GM13976 (cell line): ENCODE data around the gene FARS2.

Experiments
- DNase-seq: peaks from one replicate; pipeline ENCODE4 v3.0.0; 2012; ENCODE audit warnings: low spot score
- CTCF ChIP-seq: IDR thresholded peaks from 2 replicates; pipeline ENCODE4 v1.5.1; 2012; ENCODE audit warnings: borderline replicate concordance, mild to moderate bottlenecking; ENCODE audit not compliant: insufficient read depth; ENCODE audit errors: extremely low read depth, missing control alignments, control extremely low read depth
- in situ Hi-C: fragments of 300-500 bp; cut with MboI; formaldehyde crosslinking; loops from one replicate; pipeline ENCODE4 v1.12.0; 2022; ENCODE audit warnings: low sequenced_read_pairs, mixed read lengths, inconsistent platforms; ENCODE audit not compliant: unreplicated experiment

FARS2 gene

GRCh38 chr6:5398530-5398929, 137.2 kb downstream of the FARS2 start:
- TF ChIP-seq CTCF = peak; percentile 23
- peak; percentile 29 for DNase-seq
- in situ Hi-C loops = no loop called here

- TF ChIP-seq CTCF = no peak
- in situ Hi-C loops = no loop called here
- no peak for DNase-seq
These were observed 138.1 kb downstream of the FARS2 start for GRCh38 chr6:5399391-5399790.

- DNase-seq = no peak
- in situ Hi-C loops = no loop called here
- TF ChIP-seq CTCF = peak; percentile 39
These were observed 140.8 kb downstream of the FARS2 start for GRCh38 chr6:5401845-5402738.

GRCh38 chr6:5403076-5403475, 141.8 kb downstream of the FARS2 start:
- no peak for DNase-seq
- in situ Hi-C loops = no loop called here
- TF ChIP-seq CTCF = no peak

GRCh38 chr6:5403609-5404008, 142.3 kb downstream of the FARS2 start:
- in situ Hi-C loops = no loop called here
- DNase-seq = no peak
- TF ChIP-seq CTCF = no peak

- in situ Hi-C loops = no loop called here
- DNase-seq = no peak
- TF ChIP-seq CTCF = no peak
These were observed 144.7 kb downstream of the FARS2 start for GRCh38 chr6:5405976-5406375.
